ENCODE data around the gene EIF3D. TPM values are rescaled to one million over a fixed set of nuclear protein-coding genes. Genes with fewer than 3 reads are reported as not detected.

The EIF3D gene
- total and polyA plus RNA-seq, 2 of the 13 experiments (the other 11 are each of a cell fraction or from before 2014, with no cell fraction given) = 118 to 274 TPM

GRCh38 chr22:36506637-36507517 is 22.1 kb downstream of the EIF3D start, which contains the start of gene FOXRED2 (continued):
- TF ChIP-seq SMAD3 (CRISPR knock-in tag; IDR thresholded peaks at IDR 0.05) = peak; percentile 51; the same call in 1 of the 2 replicates
- TF ChIP-seq, protein P1, sequence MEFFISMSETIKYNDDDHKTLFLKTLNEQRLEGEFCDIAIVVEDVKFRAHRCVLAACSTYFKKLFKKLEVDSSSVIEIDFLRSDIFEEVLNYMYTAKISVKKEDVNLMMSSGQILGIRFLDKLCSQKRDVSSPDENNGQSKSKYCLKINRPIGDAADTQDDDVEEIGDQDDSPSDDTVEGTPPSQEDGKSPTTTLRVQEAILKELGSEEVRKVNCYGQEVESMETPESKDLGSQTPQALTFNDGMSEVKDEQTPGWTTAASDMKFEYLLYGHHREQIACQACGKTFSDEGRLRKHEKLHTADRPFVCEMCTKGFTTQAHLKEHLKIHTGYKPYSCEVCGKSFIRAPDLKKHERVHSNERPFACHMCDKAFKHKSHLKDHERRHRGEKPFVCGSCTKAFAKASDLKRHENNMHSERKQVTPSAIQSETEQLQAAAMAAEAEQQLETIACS (CRISPR knock-in tag; IDR thresholded peaks at IDR 0.05) = peak; percentile 90
- peak; percentile 99 for TF ChIP-seq ZNF724P (CRISPR knock-in tag; IDR thresholded peaks at IDR 0.05; ENCODE audit: borderline replicate concordance)
- TF ChIP-seq SRY (CRISPR knock-in tag; IDR thresholded peaks at IDR 0.05) = peak; percentile 94; the same call in 1 of the 2 replicates
- TF ChIP-seq, protein P2, sequence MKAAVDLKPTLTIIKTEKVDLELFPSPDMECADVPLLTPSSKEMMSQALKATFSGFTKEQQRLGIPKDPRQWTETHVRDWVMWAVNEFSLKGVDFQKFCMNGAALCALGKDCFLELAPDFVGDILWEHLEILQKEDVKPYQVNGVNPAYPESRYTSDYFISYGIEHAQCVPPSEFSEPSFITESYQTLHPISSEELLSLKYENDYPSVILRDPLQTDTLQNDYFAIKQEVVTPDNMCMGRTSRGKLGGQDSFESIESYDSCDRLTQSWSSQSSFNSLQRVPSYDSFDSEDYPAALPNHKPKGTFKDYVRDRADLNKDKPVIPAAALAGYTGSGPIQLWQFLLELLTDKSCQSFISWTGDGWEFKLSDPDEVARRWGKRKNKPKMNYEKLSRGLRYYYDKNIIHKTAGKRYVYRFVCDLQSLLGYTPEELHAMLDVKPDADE (CRISPR knock-in tag; IDR thresholded peaks at IDR 0.05) = peak; percentile 84; the same call in 1 of the 2 replicates
- peak; percentile 51; the same call in 1 of the 2 replicates for TF ChIP-seq RAD51 (IDR thresholded peaks at IDR 0.05; ENCODE audit: borderline replicate concordance)
- TF ChIP-seq, protein P3, sequence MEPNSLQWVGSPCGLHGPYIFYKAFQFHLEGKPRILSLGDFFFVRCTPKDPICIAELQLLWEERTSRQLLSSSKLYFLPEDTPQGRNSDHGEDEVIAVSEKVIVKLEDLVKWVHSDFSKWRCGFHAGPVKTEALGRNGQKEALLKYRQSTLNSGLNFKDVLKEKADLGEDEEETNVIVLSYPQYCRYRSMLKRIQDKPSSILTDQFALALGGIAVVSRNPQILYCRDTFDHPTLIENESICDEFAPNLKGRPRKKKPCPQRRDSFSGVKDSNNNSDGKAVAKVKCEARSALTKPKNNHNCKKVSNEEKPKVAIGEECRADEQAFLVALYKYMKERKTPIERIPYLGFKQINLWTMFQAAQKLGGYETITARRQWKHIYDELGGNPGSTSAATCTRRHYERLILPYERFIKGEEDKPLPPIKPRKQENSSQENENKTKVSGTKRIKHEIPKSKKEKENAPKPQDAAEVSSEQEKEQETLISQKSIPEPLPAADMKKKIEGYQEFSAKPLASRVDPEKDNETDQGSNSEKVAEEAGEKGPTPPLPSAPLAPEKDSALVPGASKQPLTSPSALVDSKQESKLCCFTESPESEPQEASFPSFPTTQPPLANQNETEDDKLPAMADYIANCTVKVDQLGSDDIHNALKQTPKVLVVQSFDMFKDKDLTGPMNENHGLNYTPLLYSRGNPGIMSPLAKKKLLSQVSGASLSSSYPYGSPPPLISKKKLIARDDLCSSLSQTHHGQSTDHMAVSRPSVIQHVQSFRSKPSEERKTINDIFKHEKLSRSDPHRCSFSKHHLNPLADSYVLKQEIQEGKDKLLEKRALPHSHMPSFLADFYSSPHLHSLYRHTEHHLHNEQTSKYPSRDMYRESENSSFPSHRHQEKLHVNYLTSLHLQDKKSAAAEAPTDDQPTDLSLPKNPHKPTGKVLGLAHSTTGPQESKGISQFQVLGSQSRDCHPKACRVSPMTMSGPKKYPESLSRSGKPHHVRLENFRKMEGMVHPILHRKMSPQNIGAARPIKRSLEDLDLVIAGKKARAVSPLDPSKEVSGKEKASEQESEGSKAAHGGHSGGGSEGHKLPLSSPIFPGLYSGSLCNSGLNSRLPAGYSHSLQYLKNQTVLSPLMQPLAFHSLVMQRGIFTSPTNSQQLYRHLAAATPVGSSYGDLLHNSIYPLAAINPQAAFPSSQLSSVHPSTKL (CRISPR knock-in tag; IDR thresholded peaks at IDR 0.05) = peak; percentile 50; the same call in 1 of the 2 replicates
- TF ChIP-seq SRSF1 (optimal IDR thresholded peaks at IDR 0.05; ENCODE audit: low read depth, low read length) = peak; percentile 35
- no peak for TF ChIP-seq TBX3 (IDR thresholded peaks at IDR 0.05; ENCODE audit: borderline replicate concordance)
- 0 out of 2 replicates have a peak, but pooled peaks have one; percentile 11 for TF ChIP-seq ZMYM3 (CRISPR knock-in tag; IDR thresholded peaks at IDR 0.05)
- peak; percentile 78; the same call in 1 of the 2 replicates for TF ChIP-seq FOXM1 (CRISPR knock-in tag; IDR thresholded peaks at IDR 0.05)
- peak; percentile 65; the same call in 1 of the 2 replicates for TF ChIP-seq ISL2 (CRISPR knock-in tag; IDR thresholded peaks at IDR 0.05)
- TF ChIP-seq, protein P4, sequence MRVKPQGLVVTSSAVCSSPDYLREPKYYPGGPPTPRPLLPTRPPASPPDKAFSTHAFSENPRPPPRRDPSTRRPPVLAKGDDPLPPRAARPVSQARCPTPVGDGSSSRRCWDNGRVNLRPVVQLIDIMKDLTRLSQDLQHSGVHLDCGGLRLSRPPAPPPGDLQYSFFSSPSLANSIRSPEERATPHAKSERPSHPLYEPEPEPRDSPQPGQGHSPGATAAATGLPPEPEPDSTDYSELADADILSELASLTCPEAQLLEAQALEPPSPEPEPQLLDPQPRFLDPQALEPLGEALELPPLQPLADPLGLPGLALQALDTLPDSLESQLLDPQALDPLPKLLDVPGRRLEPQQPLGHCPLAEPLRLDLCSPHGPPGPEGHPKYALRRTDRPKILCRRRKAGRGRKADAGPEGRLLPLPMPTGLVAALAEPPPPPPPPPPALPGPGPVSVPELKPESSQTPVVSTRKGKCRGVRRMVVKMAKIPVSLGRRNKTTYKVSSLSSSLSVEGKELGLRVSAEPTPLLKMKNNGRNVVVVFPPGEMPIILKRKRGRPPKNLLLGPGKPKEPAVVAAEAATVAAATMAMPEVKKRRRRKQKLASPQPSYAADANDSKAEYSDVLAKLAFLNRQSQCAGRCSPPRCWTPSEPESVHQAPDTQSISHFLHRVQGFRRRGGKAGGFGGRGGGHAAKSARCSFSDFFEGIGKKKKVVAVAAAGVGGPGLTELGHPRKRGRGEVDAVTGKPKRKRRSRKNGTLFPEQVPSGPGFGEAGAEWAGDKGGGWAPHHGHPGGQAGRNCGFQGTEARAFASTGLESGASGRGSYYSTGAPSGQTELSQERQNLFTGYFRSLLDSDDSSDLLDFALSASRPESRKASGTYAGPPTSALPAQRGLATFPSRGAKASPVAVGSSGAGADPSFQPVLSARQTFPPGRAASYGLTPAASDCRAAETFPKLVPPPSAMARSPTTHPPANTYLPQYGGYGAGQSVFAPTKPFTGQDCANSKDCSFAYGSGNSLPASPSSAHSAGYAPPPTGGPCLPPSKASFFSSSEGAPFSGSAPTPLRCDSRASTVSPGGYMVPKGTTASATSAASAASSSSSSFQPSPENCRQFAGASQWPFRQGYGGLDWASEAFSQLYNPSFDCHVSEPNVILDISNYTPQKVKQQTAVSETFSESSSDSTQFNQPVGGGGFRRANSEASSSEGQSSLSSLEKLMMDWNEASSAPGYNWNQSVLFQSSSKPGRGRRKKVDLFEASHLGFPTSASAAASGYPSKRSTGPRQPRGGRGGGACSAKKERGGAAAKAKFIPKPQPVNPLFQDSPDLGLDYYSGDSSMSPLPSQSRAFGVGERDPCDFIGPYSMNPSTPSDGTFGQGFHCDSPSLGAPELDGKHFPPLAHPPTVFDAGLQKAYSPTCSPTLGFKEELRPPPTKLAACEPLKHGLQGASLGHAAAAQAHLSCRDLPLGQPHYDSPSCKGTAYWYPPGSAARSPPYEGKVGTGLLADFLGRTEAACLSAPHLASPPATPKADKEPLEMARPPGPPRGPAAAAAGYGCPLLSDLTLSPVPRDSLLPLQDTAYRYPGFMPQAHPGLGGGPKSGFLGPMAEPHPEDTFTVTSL (CRISPR knock-in tag; IDR thresholded peaks at IDR 0.05; ENCODE audit: borderline replicate concordance) = no peak
- TF ChIP-seq ZNF562 (CRISPR knock-in tag; IDR thresholded peaks at IDR 0.05; ENCODE audit: borderline replicate concordance) = peak; percentile 95
- peak; percentile 93 for TF ChIP-seq RBFOX2 (IDR thresholded peaks at IDR 0.05; ENCODE audit: low read depth, low read length)
- no peak for TF ChIP-seq SMAD9 (CRISPR knock-in tag; IDR thresholded peaks at IDR 0.05)
- peak; percentile 99 for TF ChIP-seq ZNF451 (CRISPR knock-in tag; IDR thresholded peaks at IDR 0.05)
